Measurements from ENCODE around the gene APEX1. TPM values are rescaled to one million over a fixed set of nuclear protein-coding genes. Genes with fewer than 3 reads are reported as not detected.

Gene APEX1
- total RNA-seq, 1 experiment from 2014 or later = 340 TPM

GRCh38 chr14:20440465-20440864, 14.6 kb upstream of the APEX1 start:
- H3K18ac ChIP-seq (ENCODE audit: insufficient read length, low read depth, low read length) = no peak overlapping the region
- no peak overlapping the region for H3K14ac ChIP-seq (ENCODE audit: insufficient read depth, low read length)
- H3K4me1 ChIP-seq (ENCODE audit: insufficient read depth, low read length) = no peaks in the 10 kb centered on the region
- H3K4me3 Mint-ChIP-seq = no peak overlapping the region; a peak in 1 of 5 replicates
- H2BK5ac ChIP-seq (ENCODE audit: insufficient read length, low read length) = no peak overlapping the region
- no peak overlapping the region for H3K23ac ChIP-seq (ENCODE audit: insufficient read length, low read depth, low read length)
- H2BK12ac ChIP-seq (ENCODE audit: insufficient read length, low read depth, low read length) = no peak overlapping the region
- no peak overlapping the region for H2BK15ac ChIP-seq (ENCODE audit: low read depth, low read length)
- H2AK5ac ChIP-seq (ENCODE audit: insufficient read length, low read length) = no peak overlapping the region
- no peak overlapping the region for H2AFZ ChIP-seq (ENCODE audit: low read length)
- no peak overlapping the region for H3K27ac ChIP-seq (ENCODE audit: insufficient read length, low read depth, low read length)
- no peaks in the 10 kb centered on the region for H3K79me1 ChIP-seq (ENCODE audit: insufficient read depth, low read depth, low read length, poor library complexity, severe bottlenecking)
- H3K27me3 ChIP-seq (ENCODE audit: insufficient read depth, low read length) = no peaks in the 10 kb centered on the region
- no peak overlapping the region for H3T11ph ChIP-seq (ENCODE audit: low read length)
- no peaks in the 10 kb centered on the region for H4K20me1 ChIP-seq (ENCODE audit: control insufficient read depth, insufficient read depth, insufficient read length)
- no peak overlapping the region for H3K4me2 ChIP-seq (ENCODE audit: insufficient read depth, insufficient read length, low read length)
- peaks cover 17 to 20% of the 10 kb centered on the region in 2 experiments for H3K4me1 Mint-ChIP-seq
- no peaks in the 10 kb centered on the region; the same call in 1 of the 2 replicates for H3K79me2 ChIP-seq (ENCODE audit: insufficient read depth, low read length)
- H3K9ac ChIP-seq (ENCODE audit: extremely low read depth, insufficient read length, low read length) = no peak overlapping the region
- no peak overlapping the region for H3K56ac ChIP-seq (ENCODE audit: insufficient read length, low read depth, low read length)
- peaks cover 0 to 4% of the 10 kb centered on the region in 2 experiments; a peak in 2 of 5 replicates for H3K9me3 Mint-ChIP-seq
- no peaks in the 10 kb centered on the region for H3K9me3 ChIP-seq (ENCODE audit: control insufficient read depth, low read depth, low read length)
- DNase-seq = no peak
- H3K27me3 Mint-ChIP-seq (ENCODE audit: low read depth) = 0 out of 2 replicates have a peak, but pooled peaks cover 1% of the 10 kb centered on the region
- peaks cover 6 to 7% (median 6%) of the 10 kb centered on the region in 3 experiments; a peak in 3 of 7 replicates for H3K36me3 Mint-ChIP-seq (ENCODE audit: insufficient read depth in 1 of 3, low read depth in 3 of 3)
- H4K8ac ChIP-seq (replicated peaks; ENCODE audit: insufficient read length, low read depth, low read length) = no peak overlapping the region
- no CpG with 5 or more reads among the region's 5 CpGs for WGBS (ENCODE audit: extremely low coverage, insufficient read length, low lambda C conversion rate)
- H3K23me2 ChIP-seq (ENCODE audit: insufficient read length, low read depth, low read length, poor library complexity, severe bottlenecking) = no peaks in the 10 kb centered on the region
- TF ChIP-seq CTCF (conservative IDR thresholded peaks at IDR 0.05) = no peak
- H2BK20ac ChIP-seq (ENCODE audit: low read depth, low read length, poor library complexity, severe bottlenecking) = no peak overlapping the region
- H4K91ac ChIP-seq (ENCODE audit: insufficient read length, low read depth, low read length) = no peak overlapping the region
- H4K5ac ChIP-seq (ENCODE audit: insufficient read length, low read depth, low read length) = no peak overlapping the region
- H3K4ac ChIP-seq (ENCODE audit: low read depth, low read length) = no peak overlapping the region
- no peak overlapping the region for H3K27ac Mint-ChIP-seq
- H2BK120ac ChIP-seq (ENCODE audit: low read depth, low read length, poor library complexity, severe bottlenecking) = no peak overlapping the region

Measured in H9 (cell line).